Measurements from ENCODE around the gene PCAT7. TPM values are rescaled to one million over a fixed set of nuclear protein-coding genes. Genes with fewer than 3 reads are reported as not detected.

Gene PCAT7
- total RNA-seq, 1 experiment from 2014 or later, result 6.5 TPM

DNA sequence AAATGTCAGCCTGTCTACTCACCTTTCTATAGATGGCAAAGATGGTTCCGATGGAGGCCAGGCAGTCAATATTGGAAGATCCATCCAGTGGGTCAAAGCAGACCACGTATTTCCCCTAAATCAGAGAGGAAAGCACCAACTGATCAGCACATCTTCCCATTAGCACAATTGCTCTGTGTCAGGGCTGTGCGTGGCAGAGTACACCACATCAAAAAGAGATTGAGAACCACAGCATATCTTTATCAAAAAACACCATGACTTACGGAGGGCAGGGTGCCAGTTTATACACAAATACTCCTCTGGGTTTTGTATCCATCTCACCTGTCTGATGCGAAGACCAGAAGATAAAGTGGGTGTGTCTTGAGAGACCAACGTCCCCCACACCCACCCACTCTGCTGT, 29.7 kb downstream of the PCAT7 start (continued):
- no peak for TF ChIP-seq ZBTB43 (CRISPR knock-in tag; IDR thresholded peaks at IDR 0.05)
- TF ChIP-seq ZNF281 (CRISPR knock-in tag; IDR thresholded peaks at IDR 0.05), result no peak
- no peak for TF ChIP-seq ZMAT4 (CRISPR knock-in tag; IDR thresholded peaks at IDR 0.05)
- TF ChIP-seq JUN (CRISPR knock-in tag; IDR thresholded peaks at IDR 0.05), result no peak
- no peak for TF ChIP-seq OVOL2 (CRISPR knock-in tag; IDR thresholded peaks at IDR 0.05; ENCODE audit: borderline replicate concordance)

GRCh38 chr9:94586316-94586715, 31.4 kb downstream of the PCAT7 start:
- H3K4me1 Mint-ChIP-seq, result no peaks in the 10 kb centered on the region
- H3K27ac Mint-ChIP-seq, result no peak overlapping the region
- ATAC-seq, result no peak
- POLR2A ChIA-PET, result no interaction called here
- no peak for DNase-seq (ENCODE audit: low spot score)
- no peak for TF ChIP-seq SOX15 (CRISPR knock-in tag; IDR thresholded peaks at IDR 0.05)
- no peak for TF ChIP-seq PRDM15 (CRISPR knock-in tag; IDR thresholded peaks at IDR 0.05)
- no peak for TF ChIP-seq SP1 (CRISPR knock-in tag; conservative IDR thresholded peaks at IDR 0.05)
- no peak for TF ChIP-seq PRRX2 (CRISPR knock-in tag; IDR thresholded peaks at IDR 0.05)
- no peak for TF ChIP-seq ZBTB21 (CRISPR knock-in tag; IDR thresholded peaks at IDR 0.05; ENCODE audit: borderline replicate concordance)
- no peak for TF ChIP-seq GRHL2 (CRISPR knock-in tag; IDR thresholded peaks at IDR 0.05; ENCODE audit: insufficient replicate concordance, severe bottlenecking)
- no peak for TF ChIP-seq CREB1 (CRISPR knock-in tag; IDR thresholded peaks at IDR 0.05)
- no peak for TF ChIP-seq ZNF416 (CRISPR knock-in tag; IDR thresholded peaks at IDR 0.05)
- no peak for TF ChIP-seq TP53 (CRISPR knock-in tag; IDR thresholded peaks at IDR 0.05)
- no peak for TF ChIP-seq IRF2 (CRISPR knock-in tag; IDR thresholded peaks at IDR 0.05; ENCODE audit: borderline replicate concordance, low read depth)
- TF ChIP-seq FOXJ3 (CRISPR knock-in tag; IDR thresholded peaks at IDR 0.05; ENCODE audit: borderline replicate concordance), result no peak
- TF ChIP-seq, protein P1, sequence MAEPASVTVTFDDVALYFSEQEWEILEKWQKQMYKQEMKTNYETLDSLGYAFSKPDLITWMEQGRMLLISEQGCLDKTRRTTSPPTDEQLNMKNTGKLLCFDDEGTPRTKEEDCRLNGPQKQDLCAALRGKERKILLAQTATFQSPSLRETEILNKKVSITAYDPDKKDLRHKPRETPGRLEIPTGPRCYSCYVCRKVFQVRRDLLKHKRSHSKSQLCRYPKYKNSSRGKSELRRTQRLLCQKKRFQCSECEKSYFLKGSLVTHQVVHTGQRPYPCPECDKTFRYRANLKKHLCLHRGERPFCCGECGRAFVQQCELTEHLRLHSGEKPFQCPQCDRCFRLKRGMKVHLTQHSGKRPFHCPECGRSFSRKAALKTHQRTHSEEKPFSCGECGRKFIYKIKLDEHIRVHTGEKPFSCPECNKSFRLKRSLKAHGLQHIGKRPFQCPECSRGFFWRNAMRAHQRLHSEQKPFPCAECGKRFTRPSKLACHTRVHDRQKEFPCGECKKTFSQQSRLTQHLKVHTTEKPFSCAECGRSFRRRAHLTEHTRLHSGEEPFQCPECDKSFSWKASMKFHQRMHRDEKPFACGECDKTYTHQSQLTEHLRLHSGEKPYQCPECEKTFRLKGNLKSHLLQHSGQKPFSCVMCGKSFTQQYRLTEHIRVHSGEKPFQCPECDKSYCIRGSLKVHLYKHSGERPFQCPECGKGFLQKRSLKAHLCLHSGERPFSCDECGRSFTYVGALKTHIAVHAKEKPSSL (CRISPR knock-in tag; conservative IDR thresholded peaks at IDR 0.05), result no peak
- TF ChIP-seq, protein P2, sequence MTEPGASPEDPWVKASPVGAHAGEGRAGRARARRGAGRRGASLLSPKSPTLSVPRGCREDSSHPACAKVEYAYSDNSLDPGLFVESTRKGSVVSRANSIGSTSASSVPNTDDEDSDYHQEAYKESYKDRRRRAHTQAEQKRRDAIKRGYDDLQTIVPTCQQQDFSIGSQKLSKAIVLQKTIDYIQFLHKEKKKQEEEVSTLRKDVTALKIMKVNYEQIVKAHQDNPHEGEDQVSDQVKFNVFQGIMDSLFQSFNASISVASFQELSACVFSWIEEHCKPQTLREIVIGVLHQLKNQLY (CRISPR knock-in tag; IDR thresholded peaks at IDR 0.05), result no peak
- TF ChIP-seq ZNF317 (CRISPR knock-in tag; IDR thresholded peaks at IDR 0.05; ENCODE audit: borderline replicate concordance, low read depth), result no peak
- TF ChIP-seq, protein P3, sequence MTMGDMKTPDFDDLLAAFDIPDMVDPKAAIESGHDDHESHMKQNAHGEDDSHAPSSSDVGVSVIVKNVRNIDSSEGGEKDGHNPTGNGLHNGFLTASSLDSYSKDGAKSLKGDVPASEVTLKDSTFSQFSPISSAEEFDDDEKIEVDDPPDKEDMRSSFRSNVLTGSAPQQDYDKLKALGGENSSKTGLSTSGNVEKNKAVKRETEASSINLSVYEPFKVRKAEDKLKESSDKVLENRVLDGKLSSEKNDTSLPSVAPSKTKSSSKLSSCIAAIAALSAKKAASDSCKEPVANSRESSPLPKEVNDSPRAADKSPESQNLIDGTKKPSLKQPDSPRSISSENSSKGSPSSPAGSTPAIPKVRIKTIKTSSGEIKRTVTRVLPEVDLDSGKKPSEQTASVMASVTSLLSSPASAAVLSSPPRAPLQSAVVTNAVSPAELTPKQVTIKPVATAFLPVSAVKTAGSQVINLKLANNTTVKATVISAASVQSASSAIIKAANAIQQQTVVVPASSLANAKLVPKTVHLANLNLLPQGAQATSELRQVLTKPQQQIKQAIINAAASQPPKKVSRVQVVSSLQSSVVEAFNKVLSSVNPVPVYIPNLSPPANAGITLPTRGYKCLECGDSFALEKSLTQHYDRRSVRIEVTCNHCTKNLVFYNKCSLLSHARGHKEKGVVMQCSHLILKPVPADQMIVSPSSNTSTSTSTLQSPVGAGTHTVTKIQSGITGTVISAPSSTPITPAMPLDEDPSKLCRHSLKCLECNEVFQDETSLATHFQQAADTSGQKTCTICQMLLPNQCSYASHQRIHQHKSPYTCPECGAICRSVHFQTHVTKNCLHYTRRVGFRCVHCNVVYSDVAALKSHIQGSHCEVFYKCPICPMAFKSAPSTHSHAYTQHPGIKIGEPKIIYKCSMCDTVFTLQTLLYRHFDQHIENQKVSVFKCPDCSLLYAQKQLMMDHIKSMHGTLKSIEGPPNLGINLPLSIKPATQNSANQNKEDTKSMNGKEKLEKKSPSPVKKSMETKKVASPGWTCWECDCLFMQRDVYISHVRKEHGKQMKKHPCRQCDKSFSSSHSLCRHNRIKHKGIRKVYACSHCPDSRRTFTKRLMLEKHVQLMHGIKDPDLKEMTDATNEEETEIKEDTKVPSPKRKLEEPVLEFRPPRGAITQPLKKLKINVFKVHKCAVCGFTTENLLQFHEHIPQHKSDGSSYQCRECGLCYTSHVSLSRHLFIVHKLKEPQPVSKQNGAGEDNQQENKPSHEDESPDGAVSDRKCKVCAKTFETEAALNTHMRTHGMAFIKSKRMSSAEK (CRISPR knock-in tag; IDR thresholded peaks at IDR 0.05; ENCODE audit: borderline replicate concordance), result no peak
- no peak for TF ChIP-seq MXD4 (CRISPR knock-in tag; IDR thresholded peaks at IDR 0.05; ENCODE audit: borderline replicate concordance)
- no peak for TF ChIP-seq OVOL2 (CRISPR knock-in tag; IDR thresholded peaks at IDR 0.05; ENCODE audit: borderline replicate concordance)
- H3K27me3 Mint-ChIP-seq (ENCODE audit: low read depth), result no peaks in the 10 kb centered on the region; the same call in 1 of the 2 replicates
- CTCF ChIA-PET, result interaction anchor here (1.3 to 1.5 kb wide), 2 partner anchors 32 to 37 kb away, joined by 3 to 4 read pairs; partner anchors contain the start of gene PCAT7
- H3K36me3 Mint-ChIP-seq, result no peaks in the 10 kb centered on the region
- H3K4me3 Mint-ChIP-seq, result no peak overlapping the region
- H3K9me3 Mint-ChIP-seq, result no peaks in the 10 kb centered on the region

Data from WTC11 (cell line).